Muscle layer of colon (tissue), 2 donors: ENCODE measurements around the gene INPP5A.
"Not testable (repeated sequence)": the region's sequence is repeated elsewhere in the genome, so short reads cannot be mapped to it uniquely, and the experiment has no call there.

Source experiments
- H3K27ac ChIP-seq: one replicate; pipeline ENCODE4 v1.7.0; 2013; ENCODE audit warnings: low read depth, mild to moderate bottlenecking, low read length, moderate library complexity
- H3K27me3 ChIP-seq, 2 donors: one replicate each; pipeline ENCODE4 v1.7.0; 2013; ENCODE audit warnings: low read length in 2 of 2, mild to moderate bottlenecking in 2 of 2; ENCODE audit not compliant: insufficient read depth in 2 of 2, control insufficient read depth in 1 of 2
- H3K36me3 ChIP-seq: one replicate; pipeline ENCODE4 v1.7.0; 2013; ENCODE audit warnings: mild to moderate bottlenecking, low read length; ENCODE audit not compliant: insufficient read depth
- H3K4me1 ChIP-seq: one replicate; pipeline ENCODE4 v1.7.0; 2013; ENCODE audit warnings: mild to moderate bottlenecking, low read length; ENCODE audit not compliant: insufficient read depth
- H3K4me3 ChIP-seq, 2 donors: one replicate each; pipeline ENCODE4 v1.7.0; 2013; ENCODE audit warnings: low read length in 2 of 2, low read depth in 1 of 2, mild to moderate bottlenecking in 1 of 2, moderate library complexity in 1 of 2
- H3K9ac ChIP-seq: one replicate; pipeline ENCODE4 v1.7.0; 2013; ENCODE audit warnings: low read length
- H3K9me3 ChIP-seq: one replicate; pipeline ENCODE4 v1.7.0; 2013; ENCODE audit warnings: mild to moderate bottlenecking, low read length
- donor health status: abdominal sarcoma.
- donor health status: Adenocarcinoma of cecum.

The INPP5A gene

DNA sequence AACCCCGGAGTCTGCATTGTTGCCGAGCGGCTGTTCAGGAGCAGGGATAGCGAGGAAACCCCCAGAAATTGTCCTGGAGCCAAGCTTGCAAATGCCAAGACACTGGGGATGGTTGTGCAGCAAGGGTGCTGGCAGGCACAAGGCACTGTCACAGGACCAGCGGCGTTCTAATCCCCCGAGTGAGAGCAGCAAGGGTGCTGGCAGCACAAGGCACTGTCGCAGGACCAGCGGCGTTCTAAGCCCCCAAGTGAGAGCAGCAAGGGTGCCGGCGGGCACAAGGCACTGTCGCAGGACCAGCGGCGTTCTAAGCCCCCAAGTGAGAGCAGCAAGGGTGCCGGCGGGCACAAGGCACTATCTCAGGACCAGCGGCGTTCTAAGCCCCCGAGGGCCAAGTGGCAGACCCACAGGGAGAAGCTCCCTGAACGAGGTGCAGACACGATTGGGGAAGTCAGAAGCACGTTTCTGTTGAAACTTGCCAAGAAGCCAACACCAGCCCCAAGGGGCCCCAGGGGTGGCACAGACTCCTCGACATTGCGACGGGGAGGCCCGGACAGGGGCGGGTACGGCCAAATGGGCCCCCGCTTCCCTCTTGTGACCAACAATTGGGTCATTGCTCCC, 40.4 kb upstream of the INPP5A start:
- Histone ChIP-seq H3K9ac (no peak overlapping the region), H3K9me3 (no peaks in the 10 kb centered on the region), H3K36me3 (no peaks in the 10 kb centered on the region), H3K27me3 (no peaks in the 10 kb centered on the region), H3K4me3 (no peak overlapping the region), H3K27ac (no peak overlapping the region), H3K4me1 (no peaks in the 10 kb centered on the region)

DNA sequence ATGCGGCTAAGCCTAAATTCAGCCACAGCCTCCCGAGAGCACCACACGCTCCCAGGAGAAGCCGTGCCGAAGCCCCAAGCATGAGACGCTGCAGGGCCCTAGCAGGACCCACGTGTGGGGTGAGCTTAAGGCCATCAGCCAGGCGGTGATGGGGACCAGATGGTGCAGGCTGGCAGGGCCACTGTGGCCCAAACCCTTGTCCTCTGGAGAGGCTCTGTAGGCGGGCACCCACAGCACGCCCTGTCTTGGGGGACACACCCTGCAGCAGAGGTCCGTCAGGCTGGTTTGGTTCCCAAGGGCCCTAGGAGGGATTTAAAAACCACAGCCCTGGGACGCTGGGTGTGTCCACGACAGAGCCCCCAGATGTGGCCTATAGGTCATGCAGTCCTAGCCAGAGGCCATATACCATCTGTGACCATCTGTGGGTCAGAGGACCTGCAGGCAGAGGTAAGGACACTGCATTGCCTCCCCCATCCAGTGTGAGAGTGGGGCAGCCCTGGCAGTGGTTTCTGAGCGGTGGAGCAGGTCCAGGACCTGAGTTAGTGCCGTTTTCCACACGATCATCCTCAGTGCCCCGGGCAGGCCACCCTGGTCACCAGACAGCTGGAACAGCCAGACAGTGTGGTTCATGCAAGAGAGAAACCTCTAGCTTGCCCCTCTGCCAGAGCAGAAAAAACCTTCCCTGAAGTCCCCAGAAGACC, 39.6 kb upstream of the INPP5A start:
- H3K9ac ChIP-seq: no peak overlapping the region
- H3K27ac ChIP-seq: no peak overlapping the region
- H3K9me3 ChIP-seq: no peaks in the 10 kb centered on the region
- H3K27me3 ChIP-seq: no peaks in the 10 kb centered on the region
- no peaks in the 10 kb centered on the region for H3K36me3 ChIP-seq
- no peak overlapping the region for H3K4me3 ChIP-seq
- no peaks in the 10 kb centered on the region for H3K4me1 ChIP-seq

DNA sequence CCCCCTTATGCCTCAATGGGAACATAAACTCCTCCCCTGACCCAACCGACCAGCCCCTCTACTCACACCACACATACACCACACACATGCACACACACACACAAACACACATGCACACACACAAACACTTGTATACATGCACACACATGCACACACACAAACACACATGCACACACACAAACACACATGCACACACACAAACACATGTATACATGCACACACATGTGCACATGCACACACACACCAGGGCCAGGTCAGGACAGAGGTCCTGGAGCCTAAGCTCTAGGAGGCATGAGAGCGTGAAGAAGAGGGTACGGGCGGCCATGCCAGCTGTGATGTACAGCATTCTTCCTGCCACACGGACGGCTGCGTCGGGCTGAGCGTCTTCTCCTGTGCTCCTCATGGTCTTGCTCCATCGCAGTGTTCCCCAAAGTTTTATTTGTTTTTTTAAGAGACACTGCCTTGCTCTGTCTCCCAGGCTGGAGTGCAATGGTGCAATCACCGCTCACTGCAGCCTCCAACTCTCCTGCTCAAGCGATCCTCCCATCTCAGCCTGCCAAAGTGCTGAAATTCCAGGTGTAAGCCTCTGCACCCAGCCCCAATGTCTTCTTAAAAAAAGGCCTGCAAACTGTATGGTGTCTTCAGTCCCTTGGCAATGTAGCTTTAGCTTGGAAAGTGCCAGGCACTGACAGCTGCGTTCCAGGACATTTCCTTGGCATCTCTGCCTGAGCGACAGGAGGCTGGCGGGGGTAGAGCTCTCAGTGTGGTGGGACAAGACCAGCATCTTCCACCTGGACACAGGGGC, 38.8 kb upstream of the INPP5A start:
- H3K9ac ChIP-seq: no peak overlapping the region
- H3K4me1 ChIP-seq: no peaks in the 10 kb centered on the region
- no peaks in the 10 kb centered on the region for H3K36me3 ChIP-seq
- H3K4me3 ChIP-seq: no peak overlapping the region
- no peaks in the 10 kb centered on the region for H3K27me3 ChIP-seq
- H3K9me3 ChIP-seq: no peaks in the 10 kb centered on the region
- H3K27ac ChIP-seq: no peak overlapping the region

DNA sequence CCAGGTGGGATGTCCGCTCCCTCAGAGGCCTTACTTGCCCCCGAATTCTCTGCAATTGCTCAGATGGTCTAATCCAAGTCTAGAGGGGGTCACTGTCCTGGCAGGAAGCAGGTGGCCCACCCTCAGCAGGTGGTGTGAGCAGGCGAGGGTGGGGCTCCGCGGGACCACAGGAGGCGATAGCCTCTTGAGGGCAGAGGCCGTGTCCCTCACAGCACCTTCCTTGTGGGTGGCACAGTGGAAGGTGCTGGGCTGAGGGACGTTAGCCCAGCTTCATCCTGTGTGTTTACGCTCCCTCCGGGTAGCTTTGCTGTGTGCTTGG, 38.3 kb upstream of the INPP5A start:
- no peaks in the 10 kb centered on the region for H3K4me1 ChIP-seq
- no peak overlapping the region for H3K27ac ChIP-seq
- no peaks in the 10 kb centered on the region for H3K36me3 ChIP-seq
- no peak overlapping the region for H3K4me3 ChIP-seq
- H3K9ac ChIP-seq: no peak overlapping the region
- no peaks in the 10 kb centered on the region for H3K9me3 ChIP-seq
- H3K27me3 ChIP-seq: no peaks in the 10 kb centered on the region

DNA sequence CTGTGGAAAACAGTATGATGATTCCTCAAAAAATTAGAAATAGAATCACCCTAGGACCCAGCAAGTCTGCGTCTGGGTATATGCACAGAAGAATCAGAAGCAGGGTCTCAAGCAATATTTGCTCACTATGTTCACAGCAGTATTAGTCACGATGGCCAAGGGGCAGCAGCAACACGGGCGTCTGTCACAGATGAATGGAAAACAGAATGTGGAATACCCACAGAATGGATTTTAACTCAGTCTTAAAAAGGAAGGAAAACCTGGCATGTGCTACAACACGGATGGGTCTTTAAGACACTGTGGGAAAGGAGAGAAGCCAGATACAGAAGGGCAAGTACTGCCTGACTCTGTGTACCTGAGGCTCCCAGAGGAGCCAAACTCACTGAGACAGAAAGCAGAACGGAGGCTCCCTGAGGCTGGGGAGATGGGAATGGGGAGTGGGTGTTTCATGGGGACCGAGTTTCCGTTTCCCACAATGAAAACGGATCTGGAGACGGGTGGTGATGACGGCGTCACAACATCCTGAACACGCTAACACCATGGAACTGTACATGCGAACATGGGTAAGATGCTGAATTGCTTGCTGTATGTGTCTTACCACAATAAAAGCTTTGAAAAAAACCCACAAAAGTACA, 36.7 kb upstream of the INPP5A start:
- H3K9me3 ChIP-seq: no peaks in the 10 kb centered on the region
- no peak overlapping the region for H3K4me3 ChIP-seq
- H3K9ac ChIP-seq: no peak overlapping the region
- H3K27me3 ChIP-seq: no peaks in the 10 kb centered on the region
- no peak overlapping the region for H3K27ac ChIP-seq
- H3K4me1 ChIP-seq: no peaks in the 10 kb centered on the region
- no peaks in the 10 kb centered on the region for H3K36me3 ChIP-seq

DNA sequence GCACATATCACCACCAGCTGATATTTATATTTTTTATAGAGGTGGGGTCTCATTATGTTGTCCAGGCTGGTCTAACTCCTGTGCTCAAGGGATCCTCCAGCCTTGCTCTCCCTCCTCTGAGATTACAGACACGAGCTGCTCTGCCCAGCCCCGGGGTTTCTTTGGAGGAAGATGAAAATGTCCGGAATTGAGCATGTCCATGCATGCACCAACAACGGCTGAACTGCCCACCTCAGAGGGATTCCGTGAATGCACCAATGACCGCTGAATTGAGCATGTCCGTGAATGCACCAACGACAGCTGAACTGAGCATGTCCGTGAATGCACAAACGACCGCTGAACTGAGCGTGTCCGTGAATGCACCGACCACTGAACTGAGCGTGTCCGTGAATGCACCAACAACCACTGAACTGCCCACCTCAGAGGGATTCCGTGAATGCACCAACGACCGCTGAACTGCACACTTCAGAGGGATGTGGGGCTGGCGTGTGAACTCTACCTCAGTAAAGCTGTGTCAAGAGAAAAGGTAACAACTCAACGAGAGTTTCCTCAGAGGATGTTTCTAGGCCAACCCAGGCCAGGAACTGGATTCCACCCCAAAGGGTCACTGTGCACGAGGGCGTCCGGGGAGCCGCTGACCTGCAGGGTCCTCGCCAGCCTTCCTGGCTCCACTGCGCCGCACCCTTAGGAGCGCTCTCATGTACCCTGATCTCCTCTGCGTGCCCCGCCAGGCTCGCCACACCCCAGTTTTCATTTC, 34.9 kb upstream of the INPP5A start:
- no peak overlapping the region for H3K27ac ChIP-seq
- no peak overlapping the region for H3K9ac ChIP-seq
- H3K4me3 ChIP-seq: no peak overlapping the region
- H3K27me3 ChIP-seq: no peaks in the 10 kb centered on the region
- no peaks in the 10 kb centered on the region for H3K9me3 ChIP-seq
- no peaks in the 10 kb centered on the region for H3K36me3 ChIP-seq
- no peaks in the 10 kb centered on the region for H3K4me1 ChIP-seq

DNA sequence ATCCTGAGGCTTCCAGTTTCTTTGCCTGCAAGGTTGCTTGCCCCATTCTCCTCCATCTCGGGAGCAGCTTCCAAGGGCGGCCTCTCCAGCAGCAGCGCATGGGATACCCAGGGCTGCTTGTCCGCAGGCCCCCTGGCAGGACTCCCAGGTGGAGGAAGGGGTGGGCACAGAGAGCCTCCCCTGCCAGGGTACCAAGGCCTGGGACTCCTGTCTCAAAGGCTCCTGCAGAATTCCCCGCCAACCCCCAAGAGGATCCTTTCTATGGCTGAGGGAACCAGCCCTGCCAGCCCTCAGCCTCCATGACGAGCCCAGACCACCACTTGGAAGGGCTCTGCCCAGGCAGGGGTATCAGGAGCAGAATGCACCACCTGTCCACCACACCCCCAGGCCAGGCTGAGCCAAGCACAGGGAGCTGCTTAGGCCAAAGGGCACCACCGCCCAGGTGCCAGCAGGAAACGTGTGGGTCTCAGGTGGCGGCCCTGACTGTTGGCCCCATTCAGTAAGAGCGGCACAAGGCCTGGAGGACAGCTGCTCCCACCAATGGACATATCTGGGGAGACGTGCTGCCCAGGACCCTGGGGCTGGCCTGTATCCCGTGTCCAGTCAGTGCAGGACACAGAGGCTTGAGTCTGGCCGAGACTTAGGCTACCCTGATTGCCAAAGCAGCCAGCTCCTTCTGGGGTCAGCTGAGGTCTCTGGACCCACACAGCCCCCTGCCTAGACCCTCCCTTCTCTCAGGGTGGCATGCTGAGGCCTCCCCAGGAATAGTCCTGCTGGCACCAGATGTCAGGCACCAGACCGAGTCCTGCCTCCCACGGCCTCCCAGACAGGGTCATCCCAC, 33.8 kb upstream of the INPP5A start:
- Histone ChIP-seq H3K27me3 (no peaks in the 10 kb centered on the region), H3K9me3 (no peaks in the 10 kb centered on the region), H3K4me3 (no peak overlapping the region), H3K4me1 (peaks cover 6% of the 10 kb centered on the region), H3K27ac (no peak overlapping the region), H3K9ac (no peak overlapping the region), H3K36me3 (no peaks in the 10 kb centered on the region)

DNA sequence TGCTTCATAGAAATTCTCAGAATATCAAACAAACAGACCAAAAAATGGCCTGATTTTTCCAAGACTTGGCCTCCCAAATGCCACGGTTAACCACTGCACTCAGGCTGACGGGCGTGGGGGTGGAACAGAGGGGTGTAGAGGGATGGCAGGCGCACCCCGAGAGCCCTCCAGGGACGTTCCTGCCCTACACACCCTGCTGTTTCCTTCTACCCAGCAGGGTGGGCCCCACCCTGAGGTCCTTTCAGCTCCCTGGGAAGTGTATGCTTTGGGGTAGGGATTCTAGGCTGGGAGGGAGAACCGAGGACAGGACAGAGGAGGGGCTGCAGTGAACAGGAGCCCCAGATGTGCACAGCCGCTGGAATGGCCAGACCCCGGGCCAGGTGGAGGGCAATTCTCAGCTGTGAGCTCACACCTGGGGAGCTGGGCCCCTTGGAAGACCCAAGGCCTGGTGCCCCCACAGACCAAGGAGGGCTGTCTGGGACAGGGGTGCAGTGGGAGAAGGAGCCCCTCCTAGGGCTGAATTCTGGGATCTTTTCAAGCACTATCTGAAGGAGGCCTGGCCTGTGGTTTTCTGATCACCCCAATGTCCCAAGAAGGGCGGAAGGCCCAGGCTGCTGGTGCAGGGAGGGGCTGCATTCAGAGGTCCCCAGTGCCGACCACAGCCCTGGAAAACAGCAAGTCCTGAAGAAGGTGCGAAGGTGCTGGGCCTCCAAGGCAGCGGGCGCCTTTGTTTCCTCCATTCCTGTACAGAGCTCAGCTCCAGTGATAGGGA, 32.9 kb upstream of the INPP5A start:
- Histone ChIP-seq H3K9me3 (no peaks in the 10 kb centered on the region), H3K36me3 (no peaks in the 10 kb centered on the region), H3K27ac (no peak overlapping the region), H3K27me3 (no peaks in the 10 kb centered on the region), H3K4me1 (peaks cover 6% of the 10 kb centered on the region), H3K4me3 (no peak overlapping the region), H3K9ac (no peak overlapping the region)

DNA sequence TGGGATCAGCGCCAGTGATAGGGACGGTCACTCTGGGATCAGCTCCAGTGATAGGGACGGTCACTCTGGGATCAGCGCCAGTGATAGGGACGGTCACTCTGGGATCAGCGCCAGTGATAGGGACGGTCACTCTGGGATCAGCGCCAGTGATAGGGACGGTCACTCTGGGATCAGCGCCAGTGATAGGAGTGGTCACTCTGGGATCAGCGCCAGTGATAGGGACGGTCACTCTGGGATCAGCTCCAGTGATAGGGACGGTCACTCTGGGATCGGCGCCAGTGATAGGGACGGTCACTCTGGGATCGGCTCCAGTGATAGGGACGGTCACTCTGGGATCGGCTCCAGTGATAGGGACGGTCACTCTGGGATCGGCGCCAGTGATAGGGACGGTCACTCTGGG, 32.0 kb upstream of the INPP5A start:
- not testable (repeated sequence) for H3K9ac ChIP-seq, H3K9me3 ChIP-seq, H3K27me3 ChIP-seq, H3K27ac ChIP-seq, H3K4me3 ChIP-seq, H3K36me3 ChIP-seq, H3K4me1 ChIP-seq

DNA sequence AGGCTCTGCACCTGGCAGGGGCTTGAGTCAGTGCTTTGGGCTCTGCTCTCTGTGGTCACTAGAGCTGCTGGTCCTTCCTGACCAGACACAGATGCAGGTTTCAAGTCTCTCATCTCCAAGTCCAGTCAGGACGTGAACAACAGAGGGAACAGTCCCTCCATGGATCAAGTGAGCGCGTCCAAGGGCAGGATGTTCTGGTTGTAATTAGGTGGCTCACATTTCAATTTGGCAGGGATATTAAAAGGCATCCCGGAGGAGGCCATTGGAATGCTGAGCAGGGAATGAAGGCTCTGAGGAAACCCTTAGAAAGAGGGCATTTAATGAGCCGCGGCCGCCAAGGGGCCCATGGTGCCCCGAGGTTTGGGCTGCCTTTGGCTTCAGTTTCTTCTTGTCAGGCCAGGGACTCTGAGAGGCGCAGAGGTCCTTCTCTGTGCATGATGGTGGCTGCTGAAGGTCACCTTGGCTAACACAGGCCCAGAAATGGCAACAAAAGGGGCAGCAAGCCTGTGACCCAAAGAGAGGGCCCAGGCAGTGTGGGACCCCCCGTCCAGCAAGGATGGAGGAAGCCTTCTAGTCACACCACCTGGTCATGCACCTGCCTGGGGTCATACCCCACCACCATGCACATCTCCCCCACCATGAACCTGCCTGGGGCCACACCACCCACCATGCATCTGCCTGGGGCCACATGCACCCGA, 30.7 kb upstream of the INPP5A start:
- no peak overlapping the region for H3K4me3 ChIP-seq
- H3K27ac ChIP-seq: no peak overlapping the region
- H3K4me1 ChIP-seq: peaks cover 6% of the 10 kb centered on the region
- H3K9ac ChIP-seq: no peak overlapping the region
- H3K36me3 ChIP-seq: no peaks in the 10 kb centered on the region
- no peaks in the 10 kb centered on the region for H3K9me3 ChIP-seq
- H3K27me3 ChIP-seq: no peaks in the 10 kb centered on the region
